ENCODE data around the gene CPA2. TPM values are rescaled to one million over a fixed set of nuclear protein-coding genes. Genes with fewer than 3 reads are reported as not detected.

CPA2 gene
- total and polyA plus RNA-seq, 2 of the 4 experiments (the other 2 are of a cell fraction), result 0.05 TPM; not detected in 1

DNA sequence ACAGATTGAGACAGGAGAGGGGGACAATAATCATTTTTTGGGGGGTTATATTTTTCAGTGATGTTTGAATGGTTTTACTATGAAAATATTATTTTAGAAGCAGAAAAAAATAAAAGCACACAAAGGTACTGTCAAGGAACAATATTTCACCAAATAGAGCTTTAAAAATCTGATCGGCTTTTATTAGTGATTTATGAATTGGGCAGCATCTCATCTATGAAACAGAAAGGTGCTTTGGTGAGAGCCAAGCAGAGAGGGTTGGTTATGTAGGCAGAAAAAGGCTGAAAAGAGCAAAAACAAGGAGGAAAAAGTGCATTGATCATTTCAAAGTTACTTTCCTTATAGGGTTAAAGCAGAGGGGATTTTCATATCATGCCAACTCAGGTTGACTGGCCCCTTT is 26.4 kb upstream of the CPA2 start:
- no peak for DNase-seq

More for the DNA sequence above, 26.4 kb upstream of the CPA2 start:
- WGBS, 2 experiments (ENCODE audit: extremely low coverage in 2 of 2, insufficient read length in 1 of 2), result no CpG with 5 or more reads among the region's 1 CpG
- Histone ChIP-seq H3K18ac (ENCODE audit: low read depth, low read length) (no peak overlapping the region), H3K4me2 (ENCODE audit: low read depth, low read length) (no peak overlapping the region), H2AFZ (replicated peaks; ENCODE audit: low read length, poor library complexity) (no peak overlapping the region), H3K79me1 (ENCODE audit: low read depth in 1 of 2, low read length in 2 of 2) (no peaks in the 10 kb centered on the region), H3K4me1 (ENCODE audit: control insufficient read depth, insufficient read depth, low read length) (no peaks in the 10 kb centered on the region), H3K4me3 (ENCODE audit: insufficient read depth, low read depth, low read length) (no peak overlapping the region), H4K8ac (ENCODE audit: low read depth in 2 of 2, low read length in 2 of 2) (no peak overlapping the region), H2AK9ac (replicated peaks; ENCODE audit: low read depth, low read length, poor library complexity) (no peak overlapping the region), H3K27me3 (ENCODE audit: control insufficient read depth, insufficient read depth, low read length) (peaks cover 2% of the 10 kb centered on the region; the same call in 1 of the 2 replicates), H3K27ac (ENCODE audit: insufficient read depth, low read length) (no peak overlapping the region), H2BK20ac (ENCODE audit: low read depth, low read length) (no peak overlapping the region), H2BK15ac (ENCODE audit: low read depth, low read length) (no peak overlapping the region), H2BK5ac (ENCODE audit: low read depth, low read length, poor library complexity, severe bottlenecking) (no peak overlapping the region), H3K36me3 (ENCODE audit: control insufficient read depth, insufficient read depth, low read length) (no peaks in the 10 kb centered on the region), H4K91ac (ENCODE audit: insufficient read depth, low read depth, low read length) (no peak overlapping the region), H4K20me1 (ENCODE audit: insufficient read depth, low read length) (no peaks in the 10 kb centered on the region), H3K9me1 (ENCODE audit: insufficient read depth, low read length) (peaks cover 4% of the 10 kb centered on the region; the same call in 1 of the 2 replicates), H3K4ac (ENCODE audit: low read depth, low read length) (no peak overlapping the region), H3K23ac (ENCODE audit: low read depth, low read length) (no peak overlapping the region), H3K14ac (replicated peaks; ENCODE audit: low read depth, low read length) (no peak overlapping the region), H3K9ac (ENCODE audit: low read depth, low read length) (no peak overlapping the region), H3K56ac (ENCODE audit: extremely low read depth, insufficient read depth, low read length) (no peak overlapping the region), H2BK120ac (ENCODE audit: low read depth, low read length) (no peak overlapping the region), H4K5ac (ENCODE audit: low read depth, low read length) (no peak overlapping the region), H3K9me3 (ENCODE audit: control insufficient read depth, insufficient read depth, low read length) (no peaks in the 10 kb centered on the region), H2AK5ac (ENCODE audit: low read depth, low read length) (no peak overlapping the region)
- in situ Hi-C loops (cut with MboI; ENCODE audit: low sequenced_read_pairs) (no loop called here), intact Hi-C loops (cut with micrococcal nuclease) (loop anchor here (5.0 to 10.0 kb wide), 2 partner anchors 202 to 455 kb away; partner anchors contain the start of gene CEP41), dilution Hi-C loops (cut with HindIII; ENCODE audit: low sequenced_read_pairs, unreplicated experiment) (no loop called here)
- no TSS peak for BruUV-seq (replicated peaks)
- TF ChIP-seq FOS (IDR thresholded peaks at IDR 0.05; ENCODE audit: low read depth, low read length), result no peak
- no peak for TF ChIP-seq CTCF (conservative IDR thresholded peaks at IDR 0.05; ENCODE audit: low read depth, low read length)
- TF ChIP-seq NFE2L2 (IDR thresholded peaks at IDR 0.05; ENCODE audit: low read depth, low read length), result no peak
- TF ChIP-seq USF2 (IDR thresholded peaks at IDR 0.05; ENCODE audit: low read depth, low read length), result no peak
- ChIA-PET CTCF (interaction anchor here (0.9 kb wide), 1 partner anchor 23 kb away, joined by 13 read pairs; no protein-coding TSS in a partner anchor), POLR2A (ENCODE audit: unreplicated experiment) (no interaction called here)
- no peak for ATAC-seq (ENCODE audit: low read depth)
